Keratinocyte (primary cell): ENCODE results near the gene POU4F2. TPM values are rescaled to one million over a fixed set of nuclear protein-coding genes. Genes with fewer than 3 reads are reported as not detected.

Source experiments
- DNase-seq: peaks from one replicate; pipeline ENCODE4 v3.0.0-alpha.2; 2011; ENCODE audit warnings: low read depth, missing footprints, low spot score
- FAIRE-seq: peaks from 2 replicates; lab custom pipeline; 2011; peaks lifted over from hg19 to GRCh38; lab: Jason Lieb, UNC
- H2AFZ ChIP-seq: 2 replicates; pipeline ENCODE4 v1.6.0; 2012; ENCODE audit warnings: low read length, control low read depth, inconsistent platforms; ENCODE audit not compliant: control insufficient read depth
- H3K27ac ChIP-seq: 2 replicates; pipeline ENCODE4 v1.5.1; 2011; ENCODE audit warnings: low read length; ENCODE audit not compliant: control insufficient read depth, insufficient read depth
- H3K27me3 ChIP-seq: 3 replicates; pipeline ENCODE4 v1.6.0; 2011; ENCODE audit warnings: low read length; ENCODE audit not compliant: control insufficient read depth, insufficient read depth; ENCODE audit errors: extremely low read depth
- H3K36me3 ChIP-seq, 2 experiments: 2 replicates in 1 of 2; 3 replicates in 1 of 2; pipeline ENCODE4 v1.5.1; 2011; ENCODE audit warnings: low read length in 2 of 2, mild to moderate bottlenecking in 1 of 2; ENCODE audit not compliant: control insufficient read depth in 2 of 2, insufficient read depth in 2 of 2; ENCODE audit errors: extremely low read depth in 1 of 2
- H3K4me1 ChIP-seq: 3 replicates; pipeline ENCODE4 v1.5.1; 2011; ENCODE audit warnings: low read length; ENCODE audit not compliant: control insufficient read depth, insufficient read depth; ENCODE audit errors: extremely low read depth
- H3K4me2 ChIP-seq: 3 replicates; pipeline ENCODE4 v1.6.0; 2011; ENCODE audit warnings: low read depth, low read length; ENCODE audit not compliant: control insufficient read depth, insufficient read depth; ENCODE audit errors: extremely low read depth
- H3K4me3 ChIP-seq, 3 experiments: fragments of 200-600 bp in 1 of 3; sonication (generic) in 1 of 3; 2 replicates in 2 of 3; 3 replicates in 1 of 3; pipeline ENCODE4 v1.5.1; 2011 to 2016; ENCODE audit warnings: low read length in 3 of 3, mild to moderate bottlenecking in 3 of 3, control low read depth in 2 of 3, inconsistent platforms in 1 of 3, low read depth in 1 of 3, mixed read lengths in 1 of 3, mixed run types in 1 of 3, moderate library complexity in 1 of 3; ENCODE audit not compliant: control insufficient read depth in 2 of 3, insufficient read depth in 2 of 3; ENCODE audit errors: extremely low read depth in 1 of 3
- H3K79me2 ChIP-seq: 2 replicates; pipeline ENCODE4 v1.6.0; 2012; ENCODE audit warnings: low read length; ENCODE audit not compliant: control insufficient read depth, insufficient read depth
- H3K9ac ChIP-seq: 3 replicates; pipeline ENCODE4 v1.6.0; 2011; ENCODE audit warnings: low read length; ENCODE audit not compliant: control insufficient read depth, insufficient read depth; ENCODE audit errors: extremely low read depth
- H3K9me1 ChIP-seq: 3 replicates; pipeline ENCODE4 v1.6.0; 2011; ENCODE audit warnings: low read length; ENCODE audit not compliant: control insufficient read depth, insufficient read depth; ENCODE audit errors: extremely low read depth
- H3K9me3 ChIP-seq: 2 replicates; pipeline ENCODE4 v1.5.1; 2012; ENCODE audit warnings: low read depth, low read length; ENCODE audit not compliant: control insufficient read depth
- H4K20me1 ChIP-seq: 3 replicates; pipeline ENCODE4 v1.6.0; 2011; ENCODE audit warnings: low read length; ENCODE audit not compliant: control insufficient read depth, insufficient read depth; ENCODE audit errors: extremely low read depth
- CTCF ChIP-seq, 3 experiments: IDR thresholded peaks in 1 of 3; conservative IDR thresholded peaks in 1 of 3; optimal IDR thresholded peaks in 1 of 3; 2 replicates in 2 of 3; 3 replicates in 1 of 3; pipeline versions ENCODE3 to v1.5.1; 2011; ENCODE audit warnings: low read length in 3 of 3, mild to moderate bottlenecking in 3 of 3, moderate library complexity in 2 of 3, control low read depth in 1 of 3, inconsistent platforms in 1 of 3; ENCODE audit not compliant: insufficient read depth in 2 of 3; ENCODE audit errors: extremely low read depth in 1 of 3
- EZH2 ChIP-seq: IDR thresholded peaks from one replicate; pipeline ENCODE4 v1.6.1; 2012; ENCODE audit warnings: inconsistent platforms, mild to moderate bottlenecking, low read length, moderate library complexity
- dilution Hi-C: fragments of 300-500 bp; cut with MboI; formaldehyde crosslinking; loops from one replicate; pipeline ENCODE4 v1.7.0; 2020; ENCODE audit warnings: low sequenced_read_pairs; ENCODE audit not compliant: extremely low pct_ligation_motif_present
- polyA plus RNA-seq, 5 experiments: library from polyadenylated mRNA; depleted of rRNA in 3 of 5; stranded (reverse) in 3 of 5; stranded (forward) in 1 of 5; unstranded in 1 of 5; fragments of >200 nt; gene quantifications; 1 replicate in 1 of 5; 2 replicates in 3 of 5; 3 replicates in 1 of 5; pipeline versions ENCODE4 v1.2.1 to v1.2.3, GENCODE V29; 2011 to 2012; ENCODE audit warnings: missing spikeins in 2 of 5, low read depth in 1 of 5, low replicate concordance in 1 of 5

The POU4F2 gene
- polyA plus RNA-seq, 1 donor (not counting 4 experiments of a cell fraction or from before 2014, with no cell fraction given), result not detected

- FAIRE-seq, result no peak
- Histone ChIP-seq H3K36me3 (no peaks in the 10 kb centered on the region), H3K9me1 (no peaks in the 10 kb centered on the region), H3K9ac (no peak overlapping the region), H2AFZ (no peak overlapping the region), H3K4me1 (no peaks in the 10 kb centered on the region), H3K4me2 (no peak overlapping the region), H3K79me2 (no peaks in the 10 kb centered on the region), H3K9me3 (peaks cover 3% of the 10 kb centered on the region), H3K27ac (no peak overlapping the region), H4K20me1 (no peaks in the 10 kb centered on the region), H3K4me3 (no peak overlapping the region), H3K27me3 (peaks cover 63% of the 10 kb centered on the region)
- dilution Hi-C loops, result no loop called here
- no peak for DNase-seq
- TF ChIP-seq CTCF (optimal IDR thresholded peaks at IDR 0.05 in 1 of 3, IDR thresholded peaks at IDR 0.05 in 1 of 3, conservative IDR thresholded peaks at IDR 0.05 in 1 of 3; ENCODE audit: extremely low read depth in 1 of 3, insufficient read depth in 2 of 3, low read length in 3 of 3) (no peak), EZH2 (peak; percentile 59)
These were observed 3.1 kb downstream of the POU4F2 start for GRCh38 chr4:146641762-146642161.

- no peak overlapping the region for H2AFZ ChIP-seq
- no peaks in the 10 kb centered on the region for H3K36me3 ChIP-seq
- H3K9me3 ChIP-seq, result peaks cover 3% of the 10 kb centered on the region
- H3K27me3 ChIP-seq, result peaks cover 61% of the 10 kb centered on the region
- no peak overlapping the region for H3K4me2 ChIP-seq
- no peak overlapping the region for H3K9ac ChIP-seq
- H3K27ac ChIP-seq, result no peak overlapping the region
- no peaks in the 10 kb centered on the region for H4K20me1 ChIP-seq
- no peak overlapping the region for H3K4me3 ChIP-seq
- DNase-seq (no peak), FAIRE-seq (peak; percentile 69)
- dilution Hi-C loops, result no loop called here
- TF ChIP-seq EZH2 (no peak), CTCF (optimal IDR thresholded peaks at IDR 0.05 in 1 of 3, IDR thresholded peaks at IDR 0.05 in 1 of 3, conservative IDR thresholded peaks at IDR 0.05 in 1 of 3; ENCODE audit: extremely low read depth in 1 of 3, insufficient read depth in 2 of 3, low read length in 3 of 3) (no peak)
- no peaks in the 10 kb centered on the region for H3K9me1 ChIP-seq
- H3K4me1 ChIP-seq, result no peaks in the 10 kb centered on the region
- no peaks in the 10 kb centered on the region for H3K79me2 ChIP-seq
These were observed 5.2 kb downstream of the POU4F2 start for GRCh38 chr4:146643812-146644401.
